Measurements from ENCODE around the gene LRRC25. TPM values are rescaled to one million over a fixed set of nuclear protein-coding genes. Genes with fewer than 3 reads are reported as not detected.

LRRC25 gene
- total RNA-seq, 1 donor from 2014 or later: 3.9 TPM

DNA sequence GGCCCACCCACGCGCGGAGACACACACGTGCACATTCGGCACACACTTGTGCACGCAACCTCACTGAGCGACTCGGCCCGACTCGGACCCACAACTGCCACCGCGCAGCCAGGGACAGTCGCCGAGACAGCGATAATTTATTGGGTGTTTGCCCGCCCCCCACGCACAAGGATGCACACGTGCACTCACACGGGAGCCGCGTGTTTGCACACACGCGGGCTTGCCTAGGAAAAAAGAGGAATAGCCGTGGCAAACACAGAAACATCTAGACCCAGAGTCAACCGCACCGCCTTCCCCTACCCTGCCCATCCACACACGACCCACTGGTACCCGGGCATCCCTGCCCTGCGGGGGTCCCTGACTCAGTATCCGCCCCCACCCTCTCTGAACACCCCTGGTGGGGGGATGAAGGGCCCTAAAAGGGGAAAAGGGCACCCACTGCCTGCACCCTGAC is 20.6 kb upstream of the LRRC25 start:
- Histone ChIP-seq H3K27ac (peak overlapping the region; percentile 97), H3K4me1 (peaks cover 83% of the 10 kb centered on the region), H3K27me3 (no peaks in the 10 kb centered on the region), H3K36me3 (no peaks in the 10 kb centered on the region), H3K4me3 (peak overlapping the region; percentile 48 to 66), H3K9me3 (no peaks in the 10 kb centered on the region)
- TF ChIP-seq POLR2AphosphoS5 (IDR thresholded peaks at IDR 0.05; ENCODE audit: insufficient read depth in 1 of 2, low read depth in 1 of 2): no peak
- no peak for TF ChIP-seq POLR2A (IDR thresholded peaks at IDR 0.05)
- TF ChIP-seq, protein P1, sequence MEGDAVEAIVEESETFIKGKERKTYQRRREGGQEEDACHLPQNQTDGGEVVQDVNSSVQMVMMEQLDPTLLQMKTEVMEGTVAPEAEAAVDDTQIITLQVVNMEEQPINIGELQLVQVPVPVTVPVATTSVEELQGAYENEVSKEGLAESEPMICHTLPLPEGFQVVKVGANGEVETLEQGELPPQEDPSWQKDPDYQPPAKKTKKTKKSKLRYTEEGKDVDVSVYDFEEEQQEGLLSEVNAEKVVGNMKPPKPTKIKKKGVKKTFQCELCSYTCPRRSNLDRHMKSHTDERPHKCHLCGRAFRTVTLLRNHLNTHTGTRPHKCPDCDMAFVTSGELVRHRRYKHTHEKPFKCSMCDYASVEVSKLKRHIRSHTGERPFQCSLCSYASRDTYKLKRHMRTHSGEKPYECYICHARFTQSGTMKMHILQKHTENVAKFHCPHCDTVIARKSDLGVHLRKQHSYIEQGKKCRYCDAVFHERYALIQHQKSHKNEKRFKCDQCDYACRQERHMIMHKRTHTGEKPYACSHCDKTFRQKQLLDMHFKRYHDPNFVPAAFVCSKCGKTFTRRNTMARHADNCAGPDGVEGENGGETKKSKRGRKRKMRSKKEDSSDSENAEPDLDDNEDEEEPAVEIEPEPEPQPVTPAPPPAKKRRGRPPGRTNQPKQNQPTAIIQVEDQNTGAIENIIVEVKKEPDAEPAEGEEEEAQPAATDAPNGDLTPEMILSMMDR (IDR thresholded peaks at IDR 0.05): no peak
- DNase-seq (ENCODE audit: extremely low spot score in 2 of 2): no peak
- intact Hi-C loops (cut with DNase I): no loop called here

DNA sequence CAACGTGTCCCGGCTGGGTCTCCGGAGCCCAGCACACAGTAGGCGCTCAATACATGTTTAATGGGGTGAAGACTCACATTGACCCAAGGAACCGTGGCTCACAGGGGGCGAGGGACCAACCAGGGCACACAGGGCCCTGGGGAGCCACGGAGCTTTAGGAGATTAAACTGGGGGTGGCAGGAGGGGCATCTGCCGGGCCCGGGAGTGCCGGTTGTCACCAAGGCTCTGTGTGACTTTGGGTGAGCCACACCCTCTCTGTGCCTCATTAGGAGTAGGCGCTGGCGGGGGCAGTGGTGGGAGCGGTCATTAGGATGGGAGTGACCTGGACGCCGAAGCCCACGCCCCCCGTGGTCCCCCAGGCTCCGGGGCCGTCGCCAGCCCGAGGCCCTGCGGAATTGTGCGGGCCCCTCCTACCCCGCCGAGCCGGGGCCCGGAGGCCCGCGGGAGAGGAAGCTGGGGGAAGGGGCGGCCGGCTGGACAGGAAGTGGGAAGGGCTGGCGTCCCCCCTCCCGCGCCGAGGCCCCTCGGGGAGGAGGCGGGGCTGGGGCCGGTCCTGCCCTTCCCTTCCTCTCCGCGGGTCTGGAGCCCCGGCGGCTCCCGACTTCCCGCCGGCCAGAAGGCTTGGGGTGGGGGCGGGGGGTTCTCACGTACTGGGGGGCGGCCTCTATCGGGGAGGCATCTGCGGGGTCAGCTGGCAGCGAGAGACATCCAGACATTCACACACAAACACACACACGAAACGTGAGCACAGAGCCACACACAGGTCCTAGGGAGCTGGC is 20.0 kb upstream of the LRRC25 start:
- no peak for DNase-seq (ENCODE audit: extremely low spot score in 2 of 2)
- H3K4me1 ChIP-seq: peaks cover 77% of the 10 kb centered on the region

DNA sequence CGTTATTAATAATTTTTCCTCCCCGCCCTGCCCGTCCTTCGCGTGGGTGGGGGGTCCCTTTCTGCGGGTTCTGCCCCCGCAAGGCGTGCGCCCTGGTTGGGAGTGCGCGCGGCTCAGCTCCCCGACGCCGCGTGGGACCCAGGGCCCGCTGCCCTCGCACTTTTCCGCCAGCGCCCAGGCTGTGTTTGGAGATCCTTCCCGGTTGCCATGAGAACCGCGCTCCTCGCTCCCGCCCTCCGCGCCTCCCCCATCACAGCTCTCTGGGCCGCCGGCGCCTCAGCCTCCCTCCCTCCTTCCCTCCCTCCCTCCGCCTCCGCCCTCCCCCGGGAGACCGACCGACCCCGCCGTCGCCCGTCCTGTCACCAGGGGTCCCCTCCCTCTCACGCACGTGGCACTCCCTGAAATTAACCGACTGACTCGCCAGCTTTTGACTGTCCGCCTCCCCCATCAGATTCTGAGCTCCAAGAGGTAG is 19.4 kb upstream of the LRRC25 start:
- H3K36me3 ChIP-seq: no peaks in the 10 kb centered on the region
- intact Hi-C loops (cut with DNase I): loop anchor here (2.0 kb wide), 1 partner anchor 136 kb away; the partner anchor contains the start of gene JUND
- H3K4me1 ChIP-seq: peaks cover 71% of the 10 kb centered on the region
- DNase-seq (ENCODE audit: extremely low spot score in 2 of 2): no peak
- no peaks in the 10 kb centered on the region for H3K27me3 ChIP-seq
- TF ChIP-seq POLR2AphosphoS5 (IDR thresholded peaks at IDR 0.05; ENCODE audit: insufficient read depth in 1 of 2, low read depth in 1 of 2): peak in 1 of 2 donors; percentile 86
- TF ChIP-seq POLR2A (IDR thresholded peaks at IDR 0.05): peak in 1 of 2 donors; percentile 15
- TF ChIP-seq, protein P1 (IDR thresholded peaks at IDR 0.05): no peak
- H3K4me3 ChIP-seq: peak overlapping the region; percentile 48 to 66
- H3K9me3 ChIP-seq: no peaks in the 10 kb centered on the region
- H3K27ac ChIP-seq: peak overlapping the region; percentile 97

More for the DNA sequence above, 20.0 kb upstream of the LRRC25 start:
- Histone ChIP-seq H3K9me3 (no peaks in the 10 kb centered on the region), H3K36me3 (no peaks in the 10 kb centered on the region), H3K4me3 (peak overlapping the region; percentile 48 to 66), H3K27ac (peak overlapping the region; percentile 97), H3K27me3 (no peaks in the 10 kb centered on the region)
- intact Hi-C loops (cut with DNase I): loop anchor here (2.0 kb wide), 1 partner anchor 137 kb away; the partner anchor contains the start of gene JUND
- TF ChIP-seq POLR2AphosphoS5 (IDR thresholded peaks at IDR 0.05; ENCODE audit: insufficient read depth in 1 of 2, low read depth in 1 of 2): peak in 1 of 2 donors; percentile 80
- TF ChIP-seq, protein P1 (IDR thresholded peaks at IDR 0.05): no peak
- peak in 1 of 2 donors; percentile 65 for TF ChIP-seq POLR2A (IDR thresholded peaks at IDR 0.05)

DNA sequence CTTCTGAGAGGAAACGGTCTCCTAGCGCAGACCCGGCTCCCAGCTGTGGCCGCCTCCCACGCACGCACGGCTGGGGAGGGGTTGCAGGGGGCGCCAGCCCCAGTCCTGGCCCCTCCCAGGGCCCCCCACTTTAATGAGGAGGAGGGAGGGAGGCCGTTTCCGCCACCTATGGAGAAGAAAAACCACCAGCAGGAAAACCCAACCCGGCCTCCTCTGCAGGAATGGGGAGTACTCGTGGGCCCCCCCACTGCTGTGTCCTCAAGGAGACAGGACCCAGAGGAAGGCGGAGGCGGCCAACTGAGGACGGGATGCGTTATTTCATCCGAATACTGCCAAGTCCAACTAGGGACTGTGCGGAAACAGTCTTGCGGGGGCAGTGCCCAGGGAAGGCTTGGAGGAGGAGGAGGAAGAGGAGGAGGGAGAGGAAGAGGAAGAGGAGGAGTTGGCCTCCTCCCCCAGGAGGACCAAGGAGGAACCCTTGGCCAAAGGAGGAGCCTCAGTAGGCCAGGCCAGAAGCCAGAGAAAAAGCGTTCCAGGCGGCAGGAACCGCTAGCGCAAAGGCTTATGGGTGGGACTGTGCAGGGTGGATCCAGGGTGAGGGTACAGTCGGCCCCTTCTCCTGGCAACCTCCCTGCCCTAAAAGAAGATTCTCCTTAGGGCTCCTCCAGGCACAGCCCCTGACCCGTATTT is 17.9 kb upstream of the LRRC25 start:
- H3K27me3 ChIP-seq: no peaks in the 10 kb centered on the region
- no peak for DNase-seq (ENCODE audit: extremely low spot score in 2 of 2)
- intact Hi-C loops (cut with DNase I): no loop called here
- no peaks in the 10 kb centered on the region for H3K9me3 ChIP-seq
- peak overlapping the region; percentile 97 for H3K27ac ChIP-seq
- H3K36me3 ChIP-seq: no peaks in the 10 kb centered on the region
- peak overlapping the region; percentile 48 to 66 for H3K4me3 ChIP-seq
- TF ChIP-seq POLR2AphosphoS5 (IDR thresholded peaks at IDR 0.05; ENCODE audit: insufficient read depth in 1 of 2, low read depth in 1 of 2) (peak; percentile 88 to 90), POLR2A (IDR thresholded peaks at IDR 0.05) (no peak)
- H3K4me1 ChIP-seq: peaks cover 56% of the 10 kb centered on the region

DNA sequence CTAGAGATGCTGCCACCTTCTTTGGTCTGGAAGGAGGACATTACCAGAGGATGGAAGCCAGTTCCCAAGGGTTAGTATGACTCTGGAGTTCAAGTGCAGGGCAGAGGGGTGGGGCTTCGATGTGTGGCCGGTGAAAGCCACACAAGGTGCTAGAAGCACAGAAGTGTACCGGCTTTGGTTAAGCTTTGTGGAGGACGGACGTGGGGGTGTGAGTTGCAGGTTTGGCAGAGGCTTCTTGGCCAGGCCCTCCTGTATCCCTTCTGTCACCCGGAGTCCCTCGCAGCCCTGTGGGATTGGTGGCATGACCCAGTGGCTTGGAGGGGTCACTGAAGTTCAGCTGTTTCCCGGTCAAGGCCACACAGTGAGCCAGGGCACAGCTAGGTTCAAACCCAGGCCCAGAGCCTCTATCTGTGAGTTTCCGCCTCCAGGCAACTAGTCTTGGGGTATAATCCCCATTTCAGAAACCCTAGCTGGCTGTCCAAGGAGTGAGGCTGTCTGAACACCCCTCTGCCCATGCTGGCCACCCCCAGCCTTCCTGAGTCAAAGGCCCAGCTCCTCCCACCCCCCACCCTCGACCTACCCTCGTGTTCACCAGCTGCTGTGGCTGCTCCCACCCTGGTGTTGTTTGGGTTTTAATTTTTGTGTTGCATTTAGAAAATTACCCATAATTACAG is 17.2 kb upstream of the LRRC25 start:
- Histone ChIP-seq H3K4me1 (peaks cover 50% of the 10 kb centered on the region), H3K9me3 (no peaks in the 10 kb centered on the region), H3K4me3 (peak overlapping the region; percentile 48 to 66), H3K27ac (peak overlapping the region; percentile 97), H3K36me3 (no peaks in the 10 kb centered on the region), H3K27me3 (no peaks in the 10 kb centered on the region)
- no peak for DNase-seq (ENCODE audit: extremely low spot score in 2 of 2)
- intact Hi-C loops (cut with DNase I): loop anchor here (5.0 kb wide), 1 partner anchor 67 kb away; no protein-coding TSS in a partner anchor
- no peak for TF ChIP-seq POLR2A (IDR thresholded peaks at IDR 0.05)
- TF ChIP-seq, protein P1 (IDR thresholded peaks at IDR 0.05): no peak
- no peak for TF ChIP-seq POLR2AphosphoS5 (IDR thresholded peaks at IDR 0.05; ENCODE audit: insufficient read depth in 1 of 2, low read depth in 1 of 2)
